ENCODE results near the gene PAK6.
A peak's percentile ranks its signal among the peaks of the same experiment; 100 is the strongest.

Gene PAK6

GRCh38 chr15:40290918-40291574 lies 52.2 kb downstream of the PAK6 start:
- H3K36me3 ChIP-seq (ENCODE audit: control insufficient read depth, insufficient read depth, low read length) = no peaks in the 10 kb centered on the region
- WGBS, 2 experiments = 2% methylated on average over 68 of the region's 68 CpGs
- peak overlapping the region; percentile 32 for H3K4me3 ChIP-seq (ENCODE audit: insufficient read depth, low read depth, low read length)
- H3K27me3 ChIP-seq (ENCODE audit: control insufficient read depth, insufficient read depth, low read length, poor library complexity, severe bottlenecking) = peaks cover 39% of the 10 kb centered on the region
- no peaks in the 10 kb centered on the region for H3K9me3 ChIP-seq (ENCODE audit: control insufficient read depth, low read length)
- peaks cover 37% of the 10 kb centered on the region for H3K4me1 ChIP-seq (ENCODE audit: control insufficient read depth, insufficient read depth, low read length)
- H3K27ac ChIP-seq (ENCODE audit: insufficient read depth, low read depth, low read length, poor library complexity, severe bottlenecking) = no peak overlapping the region

DNA sequence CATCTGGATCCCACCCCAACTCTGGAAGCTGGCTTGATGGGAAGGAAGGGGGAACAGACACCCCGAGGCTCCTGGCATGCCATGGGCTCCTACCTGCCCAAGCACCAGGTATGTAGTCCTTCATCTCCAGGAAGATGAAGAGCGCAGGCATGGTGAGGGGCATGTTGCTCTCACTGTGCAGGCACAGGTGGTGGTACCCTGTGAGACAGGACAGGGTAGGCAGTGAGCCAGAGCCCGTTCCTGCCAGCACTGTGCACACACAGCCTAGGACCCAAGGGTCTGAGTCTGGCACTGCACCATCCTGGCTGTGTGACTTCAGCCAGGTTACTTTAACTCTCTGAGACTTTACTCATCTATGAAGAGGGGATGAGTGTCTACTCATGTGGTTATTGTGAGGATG lies 53.4 kb downstream of the PAK6 start:
- Histone ChIP-seq H3K4me3 (ENCODE audit: insufficient read depth, low read depth, low read length) (no peak overlapping the region), H3K27me3 (ENCODE audit: control insufficient read depth, insufficient read depth, low read length, poor library complexity, severe bottlenecking) (peaks cover 38% of the 10 kb centered on the region), H3K27ac (ENCODE audit: insufficient read depth, low read depth, low read length, poor library complexity, severe bottlenecking) (no peak overlapping the region), H3K4me1 (ENCODE audit: control insufficient read depth, insufficient read depth, low read length) (peaks cover 30% of the 10 kb centered on the region), H3K9me3 (ENCODE audit: control insufficient read depth, low read length) (no peaks in the 10 kb centered on the region), H3K36me3 (ENCODE audit: control insufficient read depth, insufficient read depth, low read length) (no peaks in the 10 kb centered on the region)
- 92 to 93% methylated on average over 3 of the region's 3 CpGs for WGBS, 2 experiments

GRCh38 chr15:40293006-40293405 lies 54.1 kb downstream of the PAK6 start:
- Histone ChIP-seq H3K4me3 (ENCODE audit: insufficient read depth, low read depth, low read length) (no peak overlapping the region), H3K9me3 (ENCODE audit: control insufficient read depth, low read length) (no peaks in the 10 kb centered on the region), H3K27ac (ENCODE audit: insufficient read depth, low read depth, low read length, poor library complexity, severe bottlenecking) (no peak overlapping the region), H3K36me3 (ENCODE audit: control insufficient read depth, insufficient read depth, low read length) (no peaks in the 10 kb centered on the region), H3K4me1 (ENCODE audit: control insufficient read depth, insufficient read depth, low read length) (peaks cover 30% of the 10 kb centered on the region), H3K27me3 (ENCODE audit: control insufficient read depth, insufficient read depth, low read length, poor library complexity, severe bottlenecking) (peaks cover 38% of the 10 kb centered on the region)

GRCh38 chr15:40293905-40294895 lies 55.3 kb downstream of the PAK6 start:
- Histone ChIP-seq H3K27me3 (ENCODE audit: control insufficient read depth, insufficient read depth, low read length, poor library complexity, severe bottlenecking) (peaks cover 38% of the 10 kb centered on the region), H3K27ac (ENCODE audit: insufficient read depth, low read depth, low read length, poor library complexity, severe bottlenecking) (no peak overlapping the region), H3K36me3 (ENCODE audit: control insufficient read depth, insufficient read depth, low read length) (no peaks in the 10 kb centered on the region), H3K9me3 (ENCODE audit: control insufficient read depth, low read length) (no peaks in the 10 kb centered on the region), H3K4me3 (ENCODE audit: insufficient read depth, low read depth, low read length) (no peak overlapping the region), H3K4me1 (ENCODE audit: control insufficient read depth, insufficient read depth, low read length) (peaks cover 30% of the 10 kb centered on the region)
- WGBS, 2 experiments = 84 to 85% methylated on average over 20 of the region's 20 CpGs

DNA sequence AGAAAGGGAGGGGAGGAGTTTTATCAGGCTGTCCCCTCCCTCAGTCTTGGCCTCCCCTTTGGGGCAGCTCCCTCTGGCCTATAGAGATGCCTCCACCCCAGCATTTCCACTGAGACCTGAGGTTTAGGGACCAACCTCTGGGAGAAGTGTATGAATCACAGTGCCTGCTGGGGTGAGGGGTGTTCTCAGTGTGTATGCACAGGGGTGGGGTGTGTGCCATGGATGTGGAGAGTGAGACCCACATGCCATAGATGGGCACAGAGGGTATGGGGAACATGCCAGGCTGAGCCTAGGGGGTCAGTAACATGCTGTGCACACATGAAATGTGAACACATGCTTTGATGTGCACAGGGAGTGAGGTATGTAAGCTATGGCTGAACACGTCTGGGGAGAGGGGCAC lies 56.4 kb downstream of the PAK6 start:
- peaks cover under 1% of the 10 kb centered on the region for H3K9me3 ChIP-seq (ENCODE audit: control insufficient read depth, low read length)
- H3K4me3 ChIP-seq (ENCODE audit: insufficient read depth, low read depth, low read length) = no peak overlapping the region
- no peaks in the 10 kb centered on the region for H3K36me3 ChIP-seq (ENCODE audit: control insufficient read depth, insufficient read depth, low read length)
- H3K27ac ChIP-seq (ENCODE audit: insufficient read depth, low read depth, low read length, poor library complexity, severe bottlenecking) = no peak overlapping the region
- peaks cover 30% of the 10 kb centered on the region for H3K27me3 ChIP-seq (ENCODE audit: control insufficient read depth, insufficient read depth, low read length, poor library complexity, severe bottlenecking)
- WGBS, 2 experiments = 91 to 100% methylated on average over 1 of the region's 1 CpG
- H3K4me1 ChIP-seq (ENCODE audit: control insufficient read depth, insufficient read depth, low read length) = peaks cover 30% of the 10 kb centered on the region

DNA sequence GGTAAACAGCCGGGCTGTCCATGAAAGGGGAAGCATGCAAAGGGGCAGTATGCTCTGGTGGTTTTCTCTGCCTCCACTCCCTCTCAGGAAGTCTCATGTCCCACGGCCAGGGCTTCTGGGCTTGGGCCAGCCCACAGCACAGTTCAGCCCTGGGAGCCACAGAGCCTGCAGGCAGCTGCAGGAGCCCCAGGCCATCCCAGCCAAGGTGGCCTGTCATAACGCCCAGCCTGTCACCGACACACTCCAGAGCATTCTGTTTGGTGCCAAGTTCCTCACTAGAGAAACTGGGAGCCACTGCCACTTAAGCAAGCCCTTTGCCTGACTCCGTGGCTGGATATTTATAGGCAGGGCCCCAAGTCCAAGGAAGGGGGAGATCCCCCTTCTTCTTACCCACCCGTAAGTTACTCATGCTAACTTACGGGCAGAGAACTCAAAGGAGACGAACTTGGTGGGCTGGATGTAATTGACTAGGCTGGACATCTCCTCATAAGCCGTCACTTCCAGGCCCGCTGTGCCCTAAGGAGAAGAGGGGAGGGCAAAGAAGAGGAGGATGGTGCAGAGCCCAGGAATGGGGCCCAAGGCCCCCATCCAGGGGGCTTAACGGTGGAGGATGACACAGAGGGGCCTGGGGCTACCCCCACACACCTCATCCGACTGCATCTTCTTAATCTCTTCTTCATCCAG lies 57.2 kb downstream of the PAK6 start:
- Histone ChIP-seq H3K27me3 (ENCODE audit: control insufficient read depth, insufficient read depth, low read length, poor library complexity, severe bottlenecking) (peaks cover 22% of the 10 kb centered on the region), H3K9me3 (ENCODE audit: control insufficient read depth, low read length) (peaks cover 3% of the 10 kb centered on the region), H3K4me1 (ENCODE audit: control insufficient read depth, insufficient read depth, low read length) (peaks cover 27% of the 10 kb centered on the region), H3K4me3 (ENCODE audit: insufficient read depth, low read depth, low read length) (no peak overlapping the region), H3K36me3 (ENCODE audit: control insufficient read depth, insufficient read depth, low read length) (no peaks in the 10 kb centered on the region), H3K27ac (ENCODE audit: insufficient read depth, low read depth, low read length, poor library complexity, severe bottlenecking) (no peak overlapping the region)
- 86 to 90% methylated on average over 11 to 12 of the region's 12 CpGs for WGBS, 2 experiments

DNA sequence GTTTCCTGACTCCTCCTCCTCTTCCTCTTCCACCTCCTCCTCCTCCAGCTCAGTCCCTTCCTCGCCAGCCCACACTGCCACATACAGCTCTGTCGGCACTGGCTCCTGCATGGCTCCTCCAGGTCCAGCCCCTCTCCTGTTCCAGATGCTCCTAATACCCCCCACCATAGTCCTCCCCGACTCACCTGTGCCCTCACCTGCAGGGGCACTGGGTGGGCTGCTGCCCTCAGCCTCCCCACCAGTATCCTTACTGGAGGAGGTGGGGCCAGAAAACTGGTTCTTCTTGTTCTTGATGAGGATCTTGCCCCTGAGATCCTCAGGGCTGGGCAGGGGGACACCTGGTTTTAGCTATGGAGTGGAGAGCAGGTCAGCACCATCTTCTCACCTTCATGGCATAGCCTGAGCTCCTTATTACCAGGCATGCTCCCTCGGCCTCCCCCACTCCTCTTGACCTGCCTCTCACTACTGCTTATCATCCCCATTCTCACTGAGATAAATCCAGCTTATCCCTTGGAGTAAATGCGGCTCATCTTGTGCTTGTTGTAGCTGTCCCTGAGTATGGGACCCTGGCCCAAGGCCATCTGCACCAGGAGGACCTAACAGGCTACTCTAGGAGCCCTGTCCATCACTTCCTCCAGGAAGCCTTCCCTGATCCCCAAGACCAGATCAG lies 57.8 kb downstream of the PAK6 start:
- Histone ChIP-seq H3K4me3 (ENCODE audit: insufficient read depth, low read depth, low read length) (no peak overlapping the region), H3K9me3 (ENCODE audit: control insufficient read depth, low read length) (peaks cover 3% of the 10 kb centered on the region), H3K4me1 (ENCODE audit: control insufficient read depth, insufficient read depth, low read length) (peaks cover 23% of the 10 kb centered on the region), H3K27ac (ENCODE audit: insufficient read depth, low read depth, low read length, poor library complexity, severe bottlenecking) (no peak overlapping the region), H3K27me3 (ENCODE audit: control insufficient read depth, insufficient read depth, low read length, poor library complexity, severe bottlenecking) (peaks cover 16% of the 10 kb centered on the region), H3K36me3 (ENCODE audit: control insufficient read depth, insufficient read depth, low read length) (no peaks in the 10 kb centered on the region)
- WGBS, 2 experiments = 90 to 92% methylated on average over 5 of the region's 5 CpGs

- Histone ChIP-seq H3K27ac (ENCODE audit: insufficient read depth, low read depth, low read length, poor library complexity, severe bottlenecking) (no peak overlapping the region), H3K4me3 (ENCODE audit: insufficient read depth, low read depth, low read length) (no peak overlapping the region), H3K36me3 (ENCODE audit: control insufficient read depth, insufficient read depth, low read length) (no peaks in the 10 kb centered on the region), H3K27me3 (ENCODE audit: control insufficient read depth, insufficient read depth, low read length, poor library complexity, severe bottlenecking) (peaks cover 9% of the 10 kb centered on the region), H3K9me3 (ENCODE audit: control insufficient read depth, low read length) (peaks cover 3% of the 10 kb centered on the region), H3K4me1 (ENCODE audit: control insufficient read depth, insufficient read depth, low read length) (peaks cover 22% of the 10 kb centered on the region)
- WGBS, 2 experiments = 93 to 94% methylated on average over 10 of the region's 10 CpGs
These were observed 58.5 kb downstream of the PAK6 start for GRCh38 chr15:40297356-40297755.

GRCh38 chr15:40298216-40298935 lies 59.5 kb downstream of the PAK6 start:
- Histone ChIP-seq H3K36me3 (ENCODE audit: control insufficient read depth, insufficient read depth, low read length) (no peaks in the 10 kb centered on the region), H3K4me3 (ENCODE audit: insufficient read depth, low read depth, low read length) (no peak overlapping the region), H3K4me1 (ENCODE audit: control insufficient read depth, insufficient read depth, low read length) (peaks cover 15% of the 10 kb centered on the region), H3K27ac (ENCODE audit: insufficient read depth, low read depth, low read length, poor library complexity, severe bottlenecking) (no peak overlapping the region), H3K9me3 (ENCODE audit: control insufficient read depth, low read length) (peaks cover 3% of the 10 kb centered on the region), H3K27me3 (ENCODE audit: control insufficient read depth, insufficient read depth, low read length, poor library complexity, severe bottlenecking) (no peaks in the 10 kb centered on the region)
- 94% methylated on average over 17 of the region's 17 CpGs for WGBS, 2 experiments
